ENCODE results near the gene PAN2.
"Not testable (repeated sequence)": the region's sequence is repeated elsewhere in the genome, so short reads cannot be mapped to it uniquely, and the experiment has no call there.

The PAN2 gene

GRCh38 chr12:56347255-56347654 lies 13.5 kb upstream of the PAN2 start:
- not testable (repeated sequence) for H2BK5ac ChIP-seq (ENCODE audit: low read depth, low read length, poor library complexity, severe bottlenecking); H2BK15ac ChIP-seq (ENCODE audit: low read depth, poor library complexity, severe bottlenecking); H3K14ac ChIP-seq (ENCODE audit: low read length in 2 of 2); H2AK5ac ChIP-seq (ENCODE audit: low read length, severe bottlenecking); H3K9ac ChIP-seq (ENCODE audit: low read length); H4K8ac ChIP-seq (ENCODE audit: low read length); DNase-seq; H2BK120ac ChIP-seq (ENCODE audit: low read depth, low read length); H4K91ac ChIP-seq (ENCODE audit: low read length); H2BK12ac ChIP-seq (ENCODE audit: low read length in 2 of 2); H3K27me3 ChIP-seq (ENCODE audit: control insufficient read depth in 1 of 2, insufficient read depth in 1 of 2, low read length in 2 of 2); H3K4ac ChIP-seq (ENCODE audit: low read depth in 1 of 2, low read length in 2 of 2); H2AFZ ChIP-seq (ENCODE audit: low read depth, low read length); H3K4me2 ChIP-seq (ENCODE audit: low read length, poor library complexity, severe bottlenecking); H3K23ac ChIP-seq (ENCODE audit: low read length in 2 of 2); H3K18ac ChIP-seq (ENCODE audit: low read depth in 1 of 2, low read length in 2 of 2); H3K4me1 ChIP-seq (ENCODE audit: control insufficient read depth, insufficient read depth, low read depth, low read length); H3K4me3 ChIP-seq (ENCODE audit: insufficient read depth in 1 of 2, low read depth in 1 of 2, low read length in 2 of 2); H3K9me3 ChIP-seq (ENCODE audit: control insufficient read depth, low read length); H3K27ac ChIP-seq (ENCODE audit: low read length, poor library complexity, severe bottlenecking)
- H3K36me3 ChIP-seq (ENCODE audit: control insufficient read depth in 1 of 2, insufficient read depth in 2 of 2, low read depth in 1 of 2, low read length in 2 of 2) = peaks cover 78 to 92% of the 10 kb centered on the region in 2 experiments
- H3K79me1 ChIP-seq (replicated peaks; ENCODE audit: low read length, poor library complexity, severe bottlenecking) = peaks cover 15% of the 10 kb centered on the region
- 100% methylated on average over 9 of the region's 9 CpGs for WGBS

GRCh38 chr12:56346675-56347074 lies 12.9 kb upstream of the PAN2 start:
- Histone ChIP-seq H3K18ac (ENCODE audit: low read depth in 1 of 2, low read length in 2 of 2) (no peak overlapping the region), H3K36me3 (ENCODE audit: control insufficient read depth in 1 of 2, insufficient read depth in 2 of 2, low read depth in 1 of 2, low read length in 2 of 2) (peaks cover 76 to 91% of the 10 kb centered on the region in 2 experiments), H3K27ac (ENCODE audit: low read length, poor library complexity, severe bottlenecking) (no peak overlapping the region), H4K8ac (ENCODE audit: low read length) (no peak overlapping the region), H2BK12ac (ENCODE audit: low read length in 2 of 2) (no peak overlapping the region), H3K9me3 (ENCODE audit: control insufficient read depth, low read length) (no peaks in the 10 kb centered on the region), H4K91ac (ENCODE audit: low read length) (no peak overlapping the region), H2AFZ (ENCODE audit: low read depth, low read length) (no peak overlapping the region), H3K4me2 (ENCODE audit: low read length, poor library complexity, severe bottlenecking) (no peak overlapping the region), H3K14ac (ENCODE audit: low read length in 2 of 2) (no peak overlapping the region), H3K79me1 (replicated peaks; ENCODE audit: low read length, poor library complexity, severe bottlenecking) (peaks cover 15% of the 10 kb centered on the region), H3K27me3 (ENCODE audit: control insufficient read depth in 1 of 2, insufficient read depth in 1 of 2, low read length in 2 of 2) (no peaks in the 10 kb centered on the region), H3K9ac (ENCODE audit: low read length) (no peak overlapping the region), H3K4me3 (ENCODE audit: insufficient read depth in 1 of 2, low read depth in 1 of 2, low read length in 2 of 2) (no peak overlapping the region), H3K23ac (ENCODE audit: low read length in 2 of 2) (no peak overlapping the region), H2BK5ac (ENCODE audit: low read depth, low read length, poor library complexity, severe bottlenecking) (no peak overlapping the region), H2AK5ac (ENCODE audit: low read length, severe bottlenecking) (no peak overlapping the region), H3K4me1 (ENCODE audit: control insufficient read depth, insufficient read depth, low read depth, low read length) (no peaks in the 10 kb centered on the region), H2BK120ac (ENCODE audit: low read depth, low read length) (no peak overlapping the region), H2BK15ac (ENCODE audit: low read depth, poor library complexity, severe bottlenecking) (no peak overlapping the region), H3K4ac (ENCODE audit: low read depth in 1 of 2, low read length in 2 of 2) (no peak overlapping the region)
- WGBS = 89% methylated on average over 7 of the region's 7 CpGs
- no peak for DNase-seq

- peaks cover 45 to 58% of the 10 kb centered on the region in 2 experiments for H3K36me3 ChIP-seq (ENCODE audit: control insufficient read depth in 1 of 2, insufficient read depth in 2 of 2, low read depth in 1 of 2, low read length in 2 of 2)
- not testable (repeated sequence) for H3K14ac ChIP-seq (ENCODE audit: low read length in 2 of 2); H3K4me2 ChIP-seq (ENCODE audit: low read length, poor library complexity, severe bottlenecking); H2AFZ ChIP-seq (ENCODE audit: low read depth, low read length); H4K91ac ChIP-seq (ENCODE audit: low read length); H3K4ac ChIP-seq (ENCODE audit: low read depth in 1 of 2, low read length in 2 of 2); H3K18ac ChIP-seq (ENCODE audit: low read depth in 1 of 2, low read length in 2 of 2); H3K79me1 ChIP-seq (replicated peaks; ENCODE audit: low read length, poor library complexity, severe bottlenecking); H3K4me1 ChIP-seq (ENCODE audit: control insufficient read depth, insufficient read depth, low read depth, low read length); H3K9ac ChIP-seq (ENCODE audit: low read length); H2BK12ac ChIP-seq (ENCODE audit: low read length in 2 of 2); H3K9me3 ChIP-seq (ENCODE audit: control insufficient read depth, low read length); H4K8ac ChIP-seq (ENCODE audit: low read length); H2BK15ac ChIP-seq (ENCODE audit: low read depth, poor library complexity, severe bottlenecking); H2BK5ac ChIP-seq (ENCODE audit: low read depth, low read length, poor library complexity, severe bottlenecking); DNase-seq; H2AK5ac ChIP-seq (ENCODE audit: low read length, severe bottlenecking); H3K23ac ChIP-seq (ENCODE audit: low read length in 2 of 2); H3K27me3 ChIP-seq (ENCODE audit: control insufficient read depth in 1 of 2, insufficient read depth in 1 of 2, low read length in 2 of 2); H2BK120ac ChIP-seq (ENCODE audit: low read depth, low read length); H3K27ac ChIP-seq (ENCODE audit: low read length, poor library complexity, severe bottlenecking); H3K4me3 ChIP-seq (ENCODE audit: insufficient read depth in 1 of 2, low read depth in 1 of 2, low read length in 2 of 2)
- WGBS = 96% methylated on average over 2 of the region's 2 CpGs
These were observed 8.5 kb upstream of the PAN2 start for GRCh38 chr12:56342290-56342689.

GRCh38 chr12:56341616-56342015 lies 7.8 kb upstream of the PAN2 start:
- peaks cover 5% of the 10 kb centered on the region for H3K4me1 ChIP-seq (ENCODE audit: control insufficient read depth, insufficient read depth, low read depth, low read length)
- no peak overlapping the region for H2BK15ac ChIP-seq (ENCODE audit: low read depth, poor library complexity, severe bottlenecking)
- H3K23ac ChIP-seq (ENCODE audit: low read length in 2 of 2) = no peak overlapping the region
- H2BK120ac ChIP-seq (ENCODE audit: low read depth, low read length) = no peak overlapping the region
- no peak overlapping the region for H2BK12ac ChIP-seq (ENCODE audit: low read length in 2 of 2)
- H3K18ac ChIP-seq (ENCODE audit: low read depth in 1 of 2, low read length in 2 of 2) = no peak overlapping the region
- H2AK5ac ChIP-seq (ENCODE audit: low read length, severe bottlenecking) = no peak overlapping the region
- peaks cover 38 to 51% of the 10 kb centered on the region in 2 experiments for H3K36me3 ChIP-seq (ENCODE audit: control insufficient read depth in 1 of 2, insufficient read depth in 2 of 2, low read depth in 1 of 2, low read length in 2 of 2)
- peaks cover 5% of the 10 kb centered on the region for H3K79me1 ChIP-seq (replicated peaks; ENCODE audit: low read length, poor library complexity, severe bottlenecking)
- no peak overlapping the region for H3K4ac ChIP-seq (ENCODE audit: low read depth in 1 of 2, low read length in 2 of 2)
- H2AFZ ChIP-seq (ENCODE audit: low read depth, low read length) = no peak overlapping the region
- no peak overlapping the region for H3K4me3 ChIP-seq (ENCODE audit: insufficient read depth in 1 of 2, low read depth in 1 of 2, low read length in 2 of 2)
- no peak overlapping the region for H3K14ac ChIP-seq (ENCODE audit: low read length in 2 of 2)
- H4K91ac ChIP-seq (ENCODE audit: low read length) = no peak overlapping the region
- no peak overlapping the region for H4K8ac ChIP-seq (ENCODE audit: low read length)
- no peak overlapping the region for H3K4me2 ChIP-seq (ENCODE audit: low read length, poor library complexity, severe bottlenecking)
- no peaks in the 10 kb centered on the region for H3K27me3 ChIP-seq (ENCODE audit: control insufficient read depth in 1 of 2, insufficient read depth in 1 of 2, low read length in 2 of 2)
- DNase-seq = no peak
- no peak overlapping the region for H2BK5ac ChIP-seq (ENCODE audit: low read depth, low read length, poor library complexity, severe bottlenecking)
- no peaks in the 10 kb centered on the region for H3K9me3 ChIP-seq (ENCODE audit: control insufficient read depth, low read length)
- H3K27ac ChIP-seq (ENCODE audit: low read length, poor library complexity, severe bottlenecking) = no peak overlapping the region
- H3K9ac ChIP-seq (ENCODE audit: low read length) = no peak overlapping the region
- no CpG with 5 or more reads among the region's 1 CpG for WGBS
